Measurements from ENCODE around the gene AKT2.

DNA sequence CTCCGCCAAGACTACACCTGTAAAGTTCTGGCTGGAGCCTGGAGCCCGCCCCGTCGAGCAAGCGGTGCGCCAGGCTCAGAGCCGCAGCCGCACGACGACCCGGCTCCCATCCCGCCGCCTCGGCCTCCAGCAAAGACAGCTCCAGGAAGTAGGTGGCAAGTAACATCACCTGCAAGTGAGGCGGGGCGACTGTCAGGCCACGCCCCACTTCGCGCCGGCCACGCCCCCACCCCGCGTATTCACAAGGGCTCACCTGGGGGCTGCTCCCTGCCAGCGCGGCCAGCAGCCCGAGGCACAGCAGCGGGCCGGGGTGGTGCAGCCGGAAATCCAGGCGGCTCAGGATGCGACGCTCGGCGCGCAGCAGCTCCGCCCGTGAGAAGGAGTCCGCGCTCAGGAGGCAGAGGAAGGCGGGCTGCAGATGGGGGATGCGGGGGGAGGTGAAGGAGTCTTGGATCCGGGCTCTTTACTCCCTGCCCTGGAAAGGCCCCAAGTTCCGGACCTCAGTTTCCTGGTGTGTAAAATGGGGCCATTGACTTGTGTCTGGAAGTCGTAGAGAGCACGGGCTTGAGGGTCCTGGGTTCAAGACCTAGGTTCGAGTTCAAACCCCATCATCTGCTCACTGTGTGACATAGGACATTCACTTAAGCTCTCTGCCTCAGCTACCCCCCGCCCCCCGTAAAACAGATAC, 61.9 kb downstream of the AKT2 start:
- TF ChIP-seq, protein P1, sequence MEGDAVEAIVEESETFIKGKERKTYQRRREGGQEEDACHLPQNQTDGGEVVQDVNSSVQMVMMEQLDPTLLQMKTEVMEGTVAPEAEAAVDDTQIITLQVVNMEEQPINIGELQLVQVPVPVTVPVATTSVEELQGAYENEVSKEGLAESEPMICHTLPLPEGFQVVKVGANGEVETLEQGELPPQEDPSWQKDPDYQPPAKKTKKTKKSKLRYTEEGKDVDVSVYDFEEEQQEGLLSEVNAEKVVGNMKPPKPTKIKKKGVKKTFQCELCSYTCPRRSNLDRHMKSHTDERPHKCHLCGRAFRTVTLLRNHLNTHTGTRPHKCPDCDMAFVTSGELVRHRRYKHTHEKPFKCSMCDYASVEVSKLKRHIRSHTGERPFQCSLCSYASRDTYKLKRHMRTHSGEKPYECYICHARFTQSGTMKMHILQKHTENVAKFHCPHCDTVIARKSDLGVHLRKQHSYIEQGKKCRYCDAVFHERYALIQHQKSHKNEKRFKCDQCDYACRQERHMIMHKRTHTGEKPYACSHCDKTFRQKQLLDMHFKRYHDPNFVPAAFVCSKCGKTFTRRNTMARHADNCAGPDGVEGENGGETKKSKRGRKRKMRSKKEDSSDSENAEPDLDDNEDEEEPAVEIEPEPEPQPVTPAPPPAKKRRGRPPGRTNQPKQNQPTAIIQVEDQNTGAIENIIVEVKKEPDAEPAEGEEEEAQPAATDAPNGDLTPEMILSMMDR (conservative IDR thresholded peaks at IDR 0.05) = no peak
- TF ChIP-seq ZFX (IDR thresholded peaks at IDR 0.05) = no peak

Measured in C4-2B (cell line).